CD14-positive monocyte (primary cell): ENCODE results near the gene ABI1. TPM values are rescaled to one million over a fixed set of nuclear protein-coding genes. Genes with fewer than 3 reads are reported as not detected.

Experiments used
- DNase-seq, 3 donors: peaks; one replicate each; pipeline ENCODE4 v3.0.0-alpha.2; 2011 to 2022
- H2AFZ ChIP-seq: 2 replicates; pipeline ENCODE4 v1.6.0; 2012; ENCODE audit warnings: mild to moderate bottlenecking, low read depth, low read length, inconsistent platforms; ENCODE audit not compliant: insufficient read depth, poor library complexity, severe bottlenecking
- H3K27ac ChIP-seq, 2 donors: 1 replicate in 1 of 2; 2 replicates in 1 of 2; pipeline ENCODE4 v1.5.1; 2012 to 2013; ENCODE audit warnings: low read length in 2 of 2, control low read depth in 1 of 2, inconsistent platforms in 1 of 2, low read depth in 1 of 2, mild to moderate bottlenecking in 1 of 2
- H3K27me3 ChIP-seq, 2 donors: one replicate each; pipeline versions ENCODE4 v1.6.0 to v1.6.1; 2011 to 2013; ENCODE audit warnings: low read length in 2 of 2; ENCODE audit not compliant: control insufficient read depth in 2 of 2, insufficient read depth in 2 of 2
- H3K36me3 ChIP-seq, 2 donors: replicated peaks in 1 of 2; 1 replicate in 1 of 2; 2 replicates in 1 of 2; pipeline versions ENCODE4 v1.5.1 to v1.6.1; 2012 to 2013; ENCODE audit warnings: low read length in 2 of 2, control low read depth in 1 of 2, inconsistent platforms in 1 of 2, mild to moderate bottlenecking in 1 of 2; ENCODE audit not compliant: insufficient read depth in 2 of 2, control insufficient read depth in 1 of 2
- H3K4me1 ChIP-seq, 2 donors: 1 replicate in 1 of 2; 2 replicates in 1 of 2; pipeline versions ENCODE4 v1.5.1 to v1.6.1; 2012 to 2013; ENCODE audit warnings: low read length in 2 of 2, control low read depth in 1 of 2, inconsistent platforms in 1 of 2, mild to moderate bottlenecking in 1 of 2, moderate library complexity in 1 of 2; ENCODE audit not compliant: insufficient read depth in 2 of 2, control insufficient read depth in 1 of 2
- H3K4me2 ChIP-seq: replicated peaks from 2 replicates; pipeline ENCODE3; 2012; ENCODE audit warnings: low read length, moderate library complexity, mild to moderate bottlenecking; ENCODE audit not compliant: poor library complexity, severe bottlenecking; ENCODE audit errors: extremely low read depth
- H3K4me3 ChIP-seq, 3 experiments: fragments of 200-600 bp in 1 of 3; sonication (generic) in 1 of 3; replicated peaks in 1 of 3; 1 replicate in 2 of 3; 2 replicates in 1 of 3; pipeline ENCODE4 v1.5.1; 2011 to 2013; ENCODE audit warnings: low read length in 3 of 3, mild to moderate bottlenecking in 3 of 3, control low read depth in 2 of 3, low read depth in 2 of 3, inconsistent platforms in 1 of 3, moderate library complexity in 1 of 3
- H3K79me2 ChIP-seq: 2 replicates; pipeline ENCODE4 v1.6.0; 2012; ENCODE audit warnings: mild to moderate bottlenecking, control low read depth, inconsistent platforms, low read length, moderate library complexity; ENCODE audit not compliant: insufficient read depth
- H3K9ac ChIP-seq: 2 replicates; pipeline ENCODE4 v1.6.0; 2017; ENCODE audit warnings: low read length, mild to moderate bottlenecking; ENCODE audit not compliant: insufficient read depth, poor library complexity, severe bottlenecking
- H3K9me3 ChIP-seq, 2 donors: replicated peaks in 1 of 2; 1 replicate in 1 of 2; 2 replicates in 1 of 2; pipeline versions ENCODE4 v1.5.1 to v1.6.1; 2012 to 2013; ENCODE audit warnings: low read length in 2 of 2, control low read depth in 1 of 2; ENCODE audit not compliant: control insufficient read depth in 1 of 2, insufficient read depth in 1 of 2
- H4K20me1 ChIP-seq: 2 replicates; pipeline ENCODE4 v1.6.0; 2012; ENCODE audit warnings: mild to moderate bottlenecking, low read length, control low read depth, moderate library complexity; ENCODE audit not compliant: insufficient read depth
- H3K27ac Mint-ChIP-seq, 7 donors: one replicate each; pipeline ENCODE4 v1.8.0; 2020; ENCODE audit warnings: mild to moderate bottlenecking in 7 of 7, mixed read lengths in 7 of 7, moderate library complexity in 6 of 7, inconsistent platforms in 2 of 7
- H3K27me3 Mint-ChIP-seq, 3 donors: one replicate each; pipeline ENCODE4 v1.8.0; 2021 to 2022; ENCODE audit warnings: low read depth in 3 of 3, mild to moderate bottlenecking in 3 of 3, mixed read lengths in 3 of 3, moderate library complexity in 3 of 3, inconsistent platforms in 1 of 3
- H3K36me3 Mint-ChIP-seq, 2 donors: one replicate each; pipeline ENCODE4 v1.8.0; 2020; ENCODE audit warnings: mixed read lengths in 2 of 2, inconsistent platforms in 1 of 2, mild to moderate bottlenecking in 1 of 2
- H3K4me1 Mint-ChIP-seq: one replicate; pipeline ENCODE4 v1.8.0; 2020; ENCODE audit warnings: mild to moderate bottlenecking, mixed read lengths
- H3K4me3 Mint-ChIP-seq, 2 donors: one replicate each; pipeline ENCODE4 v1.8.0; 2020; ENCODE audit warnings: mild to moderate bottlenecking in 2 of 2, mixed read lengths in 2 of 2, moderate library complexity in 1 of 2
- H3K9me3 Mint-ChIP-seq, 7 donors: one replicate each; pipeline ENCODE4 v1.8.0; 2020 to 2022; ENCODE audit warnings: mixed read lengths in 7 of 7, mild to moderate bottlenecking in 6 of 7, moderate library complexity in 6 of 7, inconsistent platforms in 2 of 7
- CTCF ChIP-seq: fragments of 200-600 bp; IDR thresholded peaks from one replicate; pipeline ENCODE4 v1.8.0; 2022; ENCODE audit warnings: antibody characterized with exemption, mild to moderate bottlenecking
- WGBS: methylation state at CpG from one replicate; pipeline ENCODE4 v1.1.5; 2013; ENCODE audit warnings: missing lambda C conversion rate; ENCODE audit not compliant: insufficient coverage; 5-methylcytosine and 5-hydroxymethylcytosine counted together
- intact Hi-C, 2 donors: fragments of 100-400 bp; cut with micrococcal nuclease; formaldehyde crosslinking; loops; one replicate each; pipeline versions ENCODE4 v1.15.0 to v1.15.1; 2023
- polyA plus RNA-seq, 3 donors: library from polyadenylated mRNA; depleted of rRNA in 1 of 3; unstranded in 2 of 3; stranded (reverse) in 1 of 3; fragments of 300-500 nt in 2 of 3; fragments of >200 nt in 1 of 3; fragmentation: Illumina TruSeq in 2 of 3; gene quantifications; 1 replicate in 2 of 3; 2 replicates in 1 of 3; pipeline ENCODE4 v1.2.3, GENCODE V29; 2012 to 2021

Gene ABI1
- polyA plus RNA-seq, 3 donors, result 39.8 to 77.2 (median 61.5) TPM

GRCh38 chr10:26859241-26860101 lies 1.3 kb downstream of the ABI1 start:
- Histone ChIP-seq H3K4me2 (peak overlapping the region; percentile 98), H3K27ac (peak overlapping the region; percentile 95 to 96), H3K9me3 (no peaks in the 10 kb centered on the region), H3K4me1 (peaks cover 54 to 71% of the 10 kb centered on the region in 2 donors), H2AFZ (peak overlapping the region; percentile 83), H3K9ac (peak overlapping the region; percentile 99), H3K4me3 (peak overlapping the region; percentile 86 to 99 (median 89)), H3K36me3 (no peaks in the 10 kb centered on the region), H3K27me3 (no peaks in the 10 kb centered on the region), H4K20me1 (peaks cover 55% of the 10 kb centered on the region), H3K79me2 (peaks cover 62% of the 10 kb centered on the region)
- Mint-ChIP-seq H3K4me3 (peak overlapping the region; percentile 92 to 97), H3K4me1 (peaks cover 57% of the 10 kb centered on the region), H3K36me3 (no peaks in the 10 kb centered on the region), H3K9me3 (no peaks in the 10 kb centered on the region), H3K27me3 (peaks cover 2 to 5% (median 2%) of the 10 kb centered on the region in 3 donors), H3K27ac (peak overlapping the region; percentile 87 to 97 (median 94))
- DNase-seq, result no peak
- 13% methylated on average over 1 of the region's 15 CpGs for WGBS
- intact Hi-C loops, result loop anchor here (5.0 to 10.0 kb wide), 2 partner anchors 165 to 383 kb away; partner anchors contain the start of genes PDSS1 (in 2 of the 2) and ACBD5 (in 1 of the 2)
- no peak for TF ChIP-seq CTCF

- WGBS, result 14% methylated on average over 1 of the region's 2 CpGs
- no peak for TF ChIP-seq CTCF
- Histone ChIP-seq H3K36me3 (no peaks in the 10 kb centered on the region), H3K27ac (peak overlapping the region in 1 of 2 donors; percentile 95), H3K27me3 (no peaks in the 10 kb centered on the region), H4K20me1 (peaks cover 63% of the 10 kb centered on the region), H3K4me3 (peak overlapping the region in 2 of 3 experiments; percentile 89 to 99), H3K9me3 (no peaks in the 10 kb centered on the region), H3K9ac (peak overlapping the region; percentile 99), H3K79me2 (peaks cover 70% of the 10 kb centered on the region), H3K4me2 (peak overlapping the region; percentile 98), H3K4me1 (peaks cover 49 to 70% of the 10 kb centered on the region in 2 donors), H2AFZ (no peak overlapping the region)
- DNase-seq, result no peak
- peak overlapping the region; percentile 92 to 97 for H3K4me3 Mint-ChIP-seq
- peak overlapping the region in 6 of 7 donors; percentile 40 to 95 (median 77) for H3K27ac Mint-ChIP-seq
- intact Hi-C loops, result no loop called here
- peaks cover 0 to 4% of the 10 kb centered on the region in 2 donors for H3K36me3 Mint-ChIP-seq
- peaks cover under 1 to 4% (median 2%) of the 10 kb centered on the region in 3 donors for H3K27me3 Mint-ChIP-seq
- H3K9me3 Mint-ChIP-seq, result peaks cover 0 to 1% (median 0%) of the 10 kb centered on the region in 7 donors
- H3K4me1 Mint-ChIP-seq, result peaks cover 59% of the 10 kb centered on the region
Observed at GRCh38 chr10:26858707-26859034, 2.1 kb downstream of the ABI1 start.
